A549 treated with AZD9567 at 1 μM for 4 hours (cell line): ENCODE data around the gene RDH11. TPM values are rescaled to one million over a fixed set of nuclear protein-coding genes. Genes with fewer than 3 reads are reported as not detected.

ENCODE experiments used
- total RNA-seq: library from RNA; stranded (reverse); fragments of 200-300 nt; extraction: Qiagen RNA extraction; gene quantifications from 5 replicates; pipeline ENCODE4 v1.2.3, GENCODE V29; 2022; ENCODE audit not compliant: insufficient read depth

Gene RDH11, protein sequence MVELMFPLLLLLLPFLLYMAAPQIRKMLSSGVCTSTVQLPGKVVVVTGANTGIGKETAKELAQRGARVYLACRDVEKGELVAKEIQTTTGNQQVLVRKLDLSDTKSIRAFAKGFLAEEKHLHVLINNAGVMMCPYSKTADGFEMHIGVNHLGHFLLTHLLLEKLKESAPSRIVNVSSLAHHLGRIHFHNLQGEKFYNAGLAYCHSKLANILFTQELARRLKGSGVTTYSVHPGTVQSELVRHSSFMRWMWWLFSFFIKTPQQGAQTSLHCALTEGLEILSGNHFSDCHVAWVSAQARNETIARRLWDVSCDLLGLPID
- 55.9 to 60.6 TPM (median 59.2 TPM) in 5 replicates for total RNA-seq

GRCh38 chr14:67695394-67695949 is at the start of gene RDH11:
RDH11 (minus strand) TSS chr14:67695764; CDS start chr14:67695703, 61 bp downstream.

DNA sequence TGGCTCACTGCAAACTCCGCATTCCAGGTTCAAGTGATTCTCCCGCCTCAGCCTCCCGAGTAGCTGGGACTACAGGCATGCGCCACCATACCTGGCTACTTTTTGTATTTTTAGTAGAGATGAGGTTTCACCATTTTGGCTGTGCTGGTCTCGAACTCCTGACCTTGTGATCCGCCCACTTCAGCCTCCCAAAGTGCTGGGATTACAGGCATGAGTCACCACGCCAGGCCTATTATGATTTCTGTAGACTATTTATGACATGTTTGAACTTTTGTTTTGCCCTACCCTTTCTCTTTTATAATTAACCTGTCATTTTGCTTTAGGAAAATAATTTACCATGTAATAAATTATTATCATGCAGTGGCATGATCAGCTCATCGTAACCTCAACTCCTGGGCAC is 5.9 kb upstream of the RDH11 start, which contains the start of gene RDH12:
TSS of gene RDH12 (plus strand) at position 395 of the 400 bp plus-strand sequence. CDS start 20,757 bp downstream, outside the sequence.

DNA sequence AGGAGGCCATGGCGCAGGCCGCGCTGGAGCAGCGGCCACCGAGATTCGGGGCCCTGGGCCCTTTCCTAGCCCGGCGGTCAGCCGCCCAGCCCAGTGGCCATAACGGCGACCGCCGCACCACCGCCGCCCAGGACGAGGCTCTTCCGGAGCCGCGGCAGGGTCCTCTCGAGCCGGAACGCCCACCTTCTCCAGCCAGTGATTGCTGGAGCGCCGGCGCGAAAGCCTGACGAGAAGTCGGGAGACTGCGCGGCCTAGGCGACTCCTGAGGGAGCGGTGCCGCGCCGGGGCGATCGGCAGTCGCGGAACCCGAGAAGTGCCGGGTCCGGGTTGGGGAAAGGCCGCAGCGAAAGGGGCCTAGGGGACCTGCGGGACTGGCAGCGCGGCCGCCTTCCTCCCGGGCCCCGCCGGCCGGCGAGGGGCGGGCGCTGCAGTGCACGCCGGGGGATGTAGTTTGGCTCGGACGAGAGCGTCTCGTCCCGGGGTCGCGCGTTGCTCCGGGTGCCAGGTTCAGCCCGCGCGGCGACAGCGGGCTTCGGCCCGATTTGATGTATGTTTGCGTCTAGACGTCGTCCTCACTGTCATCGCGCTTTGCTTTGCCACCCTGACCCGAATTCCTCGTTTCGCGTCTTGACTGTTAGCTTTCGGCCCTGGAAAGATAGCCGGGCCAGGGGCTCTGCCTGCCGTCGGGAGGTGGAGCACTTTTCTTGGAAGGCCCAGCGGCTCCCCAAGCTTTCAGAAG is 20.9 kb downstream of the RDH11 start, which contains the start of gene VTI1B:
TSS of gene VTI1B (minus strand) at position 153 of the 739 bp plus-strand sequence. CDS start at position 10, 143 bp downstream.

Other genes starting within 250 kb of the RDH11 start
- gene TMEM229B, start 207.0 kb downstream of the RDH11 start, total RNA-seq, result 0.14 to 0.22 TPM (median 0.17 TPM) in 4 of 5 replicates, not detected in the other
- gene PLEKHH1, start 162.5 kb downstream of the RDH11 start, total RNA-seq, result 3.3 to 4.3 TPM (median 3.6 TPM) in 5 replicates
- 17.5 to 23.3 TPM (median 23.0 TPM) in 5 replicates for gene PIGH, start 95.5 kb downstream of the RDH11 start, total RNA-seq
- 1.4 to 3.9 TPM (median 2.2 TPM) in 5 replicates for gene ARG2, start 75.8 kb downstream of the RDH11 start, total RNA-seq
- 71.8 to 90.6 TPM (median 89.2 TPM) in 5 replicates for gene VTI1B, start 21.1 kb downstream of the RDH11 start, total RNA-seq
- 0.06 TPM in 1 of 5 replicates, not detected in the others for gene RDH12, start 6.1 kb upstream of the RDH11 start, total RNA-seq
- 4.8 to 5.6 TPM (median 5.2 TPM) in 5 replicates for gene ZFYVE26, start 120.8 kb upstream of the RDH11 start, total RNA-seq
- 3.1 to 6.1 TPM (median 4.5 TPM) in 5 replicates for gene RAD51B, start 124.0 kb upstream of the RDH11 start, total RNA-seq